ENCODE results near the gene HSD11B1L.

GRCh38 chr19:5680437-5681368, at the start of gene HSD11B1L, which contains the start of gene MICOS13:
- TF ChIP-seq CTCF (conservative IDR thresholded peaks at IDR 0.05; ENCODE audit: low read depth, low read length) (no peak), EZH2 (IDR thresholded peaks at IDR 0.05; ENCODE audit: low read length, unreplicated experiment) (no peak), EZH2phosphoT487 (IDR thresholded peaks at IDR 0.05; ENCODE audit: borderline replicate concordance, low read length) (no peak)
